ENCODE measurements around the gene SIRT2. TPM values are rescaled to one million over a fixed set of nuclear protein-coding genes. Genes with fewer than 3 reads are reported as not detected.
"Not testable (repeated sequence)": the region's sequence is repeated elsewhere in the genome, so short reads cannot be mapped to it uniquely, and the experiment has no call there.

SIRT2 gene
- polyA plus RNA-seq, 1 donor = 41.7 TPM

- no peak for DNase-seq
These were observed 30.1 kb downstream of the SIRT2 start for GRCh38 chr19:38869160-38869835.

DNA sequence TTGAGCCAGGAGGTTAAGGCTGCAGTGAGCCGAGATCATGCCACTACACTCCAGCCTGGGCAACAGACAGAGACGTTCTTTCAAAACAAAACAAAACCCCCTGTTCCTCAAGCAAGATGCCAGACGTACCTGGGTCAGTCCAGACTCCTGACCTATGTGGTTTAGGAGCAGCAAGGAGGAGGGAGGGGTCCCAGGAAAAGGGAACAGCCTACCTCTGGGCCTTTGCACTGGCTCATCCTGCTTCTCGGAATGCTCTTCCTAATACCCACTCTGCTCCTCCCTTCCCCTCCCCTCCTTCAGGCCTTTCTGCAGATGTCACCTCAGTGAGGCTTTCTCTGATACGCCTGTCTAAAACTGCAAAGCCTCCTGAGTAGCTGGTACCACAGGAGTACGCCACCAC lies 30.9 kb downstream of the SIRT2 start:
- no peak for DNase-seq

DNA sequence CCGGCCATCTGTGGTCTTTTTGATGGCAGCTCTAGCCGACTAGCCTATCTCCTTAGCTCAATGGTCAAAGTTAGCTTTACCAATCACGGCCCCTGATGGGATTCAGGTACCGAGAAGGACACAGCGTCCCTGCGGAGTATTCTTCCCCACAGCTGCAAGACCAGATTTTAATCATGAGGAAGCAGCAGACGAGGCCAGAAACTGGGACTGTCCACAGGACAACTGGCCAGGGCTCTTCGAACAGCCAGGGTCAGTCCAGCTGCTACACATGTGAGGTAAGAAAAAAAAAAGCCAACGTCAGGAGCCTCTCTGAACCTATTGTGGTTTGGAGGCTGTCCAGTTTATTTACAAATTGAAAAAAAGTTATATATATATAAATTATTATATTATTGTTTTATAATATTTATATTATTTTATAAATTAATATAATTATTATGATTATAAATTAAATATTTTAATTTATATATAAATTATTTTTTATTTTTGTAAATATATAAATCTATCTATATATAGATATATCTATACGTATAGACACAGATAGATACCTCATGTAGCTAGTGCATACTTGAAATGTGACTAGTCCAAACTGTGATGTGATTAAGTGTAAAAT lies 32.1 kb downstream of the SIRT2 start:
- no peak for DNase-seq

DNA sequence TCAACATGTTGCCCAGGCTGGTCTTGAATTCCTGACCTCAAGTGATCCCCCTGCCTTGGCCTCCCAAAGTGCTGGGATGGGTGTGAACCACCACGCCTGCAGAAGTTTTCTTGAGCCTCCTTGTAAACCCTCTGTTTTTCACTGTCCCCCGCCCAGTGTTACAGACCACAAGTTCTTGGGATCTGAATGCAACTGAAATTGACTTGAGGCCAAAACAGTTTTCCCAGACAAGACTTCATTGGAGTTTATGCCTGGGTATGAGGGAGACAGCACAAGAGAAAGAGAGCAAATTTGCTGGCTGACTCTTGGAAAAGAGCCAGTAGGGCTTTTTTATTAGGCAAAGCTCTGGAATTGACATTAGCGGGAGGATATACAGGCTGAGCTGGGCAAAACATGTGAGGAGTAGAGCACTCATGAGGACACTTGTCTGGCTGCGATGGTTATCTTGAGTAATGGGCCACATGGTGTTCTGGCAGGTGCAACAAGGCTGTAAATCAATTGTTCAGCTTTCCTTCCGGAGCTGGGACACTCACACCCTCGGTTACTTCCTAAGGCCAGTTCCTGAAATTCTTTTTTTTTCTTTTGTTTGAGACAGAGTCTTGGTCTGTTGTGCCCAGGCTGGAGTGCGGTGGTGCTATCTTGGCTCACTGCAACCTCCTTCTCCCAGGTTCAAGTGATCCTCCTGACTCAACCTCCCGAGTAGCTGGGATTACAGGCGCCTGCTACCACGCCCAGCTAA lies 36.9 kb downstream of the SIRT2 start:
- no peak for DNase-seq

DNA sequence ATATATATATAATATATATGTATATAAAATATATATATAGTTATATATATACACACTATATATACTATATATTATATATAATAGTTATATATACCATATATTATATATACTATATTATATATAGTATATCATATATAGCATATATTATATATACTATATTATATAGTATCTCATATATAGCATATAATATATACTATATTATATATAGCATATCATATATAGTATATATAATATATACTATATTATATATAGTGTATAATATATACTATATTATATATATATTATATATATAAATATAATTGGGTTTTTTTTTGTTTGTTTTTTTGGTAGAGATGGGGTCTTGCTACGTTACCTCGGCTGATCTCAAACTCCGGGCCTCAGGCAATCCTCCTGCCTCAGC lies 38.0 kb downstream of the SIRT2 start:
- no peak for DNase-seq

- not testable (repeated sequence) for DNase-seq
These were observed 39.7 kb downstream of the SIRT2 start for GRCh38 chr19:38859631-38860204.

DNA sequence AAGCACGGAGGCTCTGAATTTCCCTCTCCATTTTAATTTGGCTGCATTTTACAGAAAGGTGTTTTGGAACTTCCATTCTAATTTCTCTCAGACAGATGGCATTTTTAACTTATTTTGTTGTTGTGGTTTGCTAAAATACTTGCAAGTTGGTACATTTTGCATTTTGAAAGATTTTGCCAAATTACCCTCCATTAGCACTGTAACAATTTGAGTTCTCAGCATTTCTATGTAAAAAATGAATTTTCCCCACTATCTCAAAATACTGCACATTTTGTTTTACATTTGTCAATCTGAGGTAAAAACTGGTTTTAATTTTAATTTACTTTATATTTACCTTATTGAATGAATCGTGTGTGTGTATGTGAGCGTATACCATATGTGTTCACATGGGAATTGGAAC lies 42.6 kb downstream of the SIRT2 start:
- DNase-seq = no peak

DNA sequence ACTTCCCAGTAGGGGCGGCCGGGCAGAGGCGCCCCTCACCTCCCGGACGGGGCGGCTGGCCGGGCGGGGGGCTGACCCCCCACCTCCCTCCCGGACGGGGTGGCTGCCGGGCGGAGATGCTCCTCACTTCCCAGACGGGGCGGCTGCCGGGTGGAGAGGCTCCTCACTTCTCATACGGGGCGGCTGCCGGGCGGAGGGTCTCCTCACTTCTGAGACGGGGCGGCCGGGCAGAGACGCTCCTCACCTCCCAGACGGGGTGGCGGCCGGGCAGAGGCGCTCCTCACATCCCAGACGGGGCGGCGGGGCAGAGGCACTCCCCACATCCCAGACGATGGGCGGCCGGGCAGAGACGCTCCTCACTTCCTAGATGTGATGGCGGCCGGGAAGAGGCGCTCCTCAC lies 43.7 kb downstream of the SIRT2 start:
- DNase-seq = not testable (repeated sequence)

DNA sequence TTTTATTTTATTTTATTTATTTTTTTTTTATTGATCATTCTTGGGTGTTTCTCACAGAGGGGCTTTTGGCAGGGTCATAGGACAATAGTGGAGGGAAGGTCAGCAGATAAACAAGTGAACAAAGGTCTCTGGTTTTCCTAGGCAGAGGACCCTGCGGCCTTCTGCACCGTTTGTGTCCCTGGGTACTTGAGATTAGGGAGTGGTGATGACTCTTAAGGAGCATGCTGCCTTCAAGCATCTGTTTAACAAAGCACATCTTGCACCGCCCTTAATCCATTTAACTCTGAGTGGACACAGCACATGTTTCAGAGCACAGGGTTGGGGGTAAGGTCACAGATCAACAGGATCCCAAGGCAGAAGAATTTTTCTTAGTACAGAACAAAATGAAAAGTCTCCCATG lies 44.5 kb downstream of the SIRT2 start:
- DNase-seq = not testable (repeated sequence)

- no peak for DNase-seq
These were observed 46.2 kb downstream of the SIRT2 start for GRCh38 chr19:38853214-38853613.

- DNase-seq = peak; percentile 61
These were observed 47.0 kb downstream of the SIRT2 start for GRCh38 chr19:38852231-38853044.

DNA sequence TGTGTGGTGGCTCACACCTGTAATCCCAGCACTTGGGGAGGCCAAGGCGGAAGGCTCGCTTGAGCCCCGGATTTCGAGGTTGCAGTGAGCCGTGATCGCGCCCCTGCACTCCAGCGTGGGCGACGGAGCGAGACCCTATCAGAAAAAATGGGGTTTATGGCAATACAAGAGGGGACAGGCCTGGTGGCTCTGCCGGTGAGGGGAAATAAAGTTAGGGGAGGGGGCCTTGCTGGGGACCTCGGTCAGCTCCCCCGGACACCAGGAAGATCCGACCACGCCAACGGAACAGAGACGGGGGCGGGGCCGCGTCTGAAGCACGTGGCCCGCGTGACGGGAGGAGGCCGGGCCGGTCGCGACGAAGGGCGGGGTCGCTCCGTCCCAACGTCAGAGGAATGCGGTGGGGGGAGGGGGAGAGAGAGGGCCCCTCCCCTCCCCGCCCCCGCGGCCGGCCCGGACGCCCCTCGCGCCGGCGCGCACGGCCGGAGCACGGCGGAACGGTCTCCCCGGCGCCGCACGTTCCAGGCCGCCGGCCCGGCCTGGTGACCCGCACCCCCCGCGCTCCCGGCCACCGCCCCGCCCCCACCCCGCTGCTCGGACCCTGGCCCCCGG lies 47.7 kb downstream of the SIRT2 start:
- peak; percentile 93 for DNase-seq

GRCh38 chr19:38850976-38851621 lies 48.3 kb downstream of the SIRT2 start:
- DNase-seq = no peak

DNA sequence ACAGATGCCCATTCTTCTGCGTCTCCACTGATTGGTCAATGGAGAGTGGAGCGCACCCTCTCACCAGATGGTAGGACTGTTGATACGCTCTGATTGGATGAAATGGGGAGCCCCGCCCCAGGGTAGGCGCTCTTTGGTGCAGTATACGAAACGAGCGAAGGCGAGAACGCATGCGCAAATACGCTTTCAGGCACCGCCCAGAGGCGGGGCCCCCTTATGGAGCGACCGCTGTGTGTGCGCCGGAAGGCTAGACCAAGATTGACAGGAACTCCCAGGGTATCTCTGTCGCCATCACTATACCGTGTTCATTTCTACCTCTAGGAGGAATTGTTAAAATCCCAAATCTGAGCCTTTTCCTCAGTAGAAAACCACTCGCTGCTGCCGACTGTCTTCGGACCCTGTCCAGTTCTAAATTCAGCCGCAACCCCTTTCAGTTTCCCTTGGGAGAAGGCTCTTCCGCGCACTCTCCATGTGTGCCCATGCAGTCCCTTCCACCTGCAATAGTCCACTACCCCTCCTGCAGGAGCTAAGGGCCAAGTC lies 48.9 kb downstream of the SIRT2 start:
- peak; percentile 100 for DNase-seq

- DNase-seq = no peak
These were observed 49.5 kb downstream of the SIRT2 start, which contains the start of gene HNRNPL for GRCh38 chr19:38849860-38850435. Gene HNRNPL, minus strand, starts transcription at chr19:38849986. Its CDS starts 20 bp downstream, at chr19:38849966.

DNA sequence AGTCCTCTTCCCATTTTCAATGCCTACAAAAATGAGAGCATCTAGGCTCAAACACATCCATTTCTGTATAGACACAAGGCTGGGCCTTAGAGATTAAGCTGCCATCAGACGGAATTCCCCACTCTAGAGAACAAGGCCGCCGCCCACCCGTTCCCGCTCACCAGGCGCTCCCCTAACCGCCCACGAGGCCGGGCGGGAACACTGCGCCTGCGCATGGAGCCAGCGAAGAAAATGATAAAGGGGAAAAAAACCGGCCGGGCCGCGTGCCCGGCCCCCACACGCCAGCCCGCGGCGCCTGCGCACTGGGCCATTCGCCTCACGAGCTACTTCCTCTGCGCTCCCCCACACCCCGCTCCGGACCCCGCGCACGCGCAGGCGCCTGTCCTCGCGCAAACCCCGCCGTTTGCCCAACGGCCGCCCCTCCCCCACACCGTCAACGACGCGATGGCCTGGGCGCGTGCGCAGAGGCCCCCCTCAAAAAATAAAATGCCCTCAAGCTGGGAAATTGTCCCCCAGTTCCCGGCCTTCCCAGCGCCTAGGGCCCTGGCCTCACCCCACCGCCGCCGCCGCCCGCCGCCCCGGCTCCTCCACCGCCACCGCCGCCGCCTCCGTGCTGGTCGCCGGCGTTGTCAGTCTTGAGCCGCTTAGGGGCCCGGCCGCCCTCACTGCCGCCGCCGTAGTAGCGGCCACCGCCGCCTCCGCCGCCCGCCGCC lies 50.1 kb downstream of the SIRT2 start:
- peak; percentile 96 for DNase-seq

GRCh38 chr19:38848299-38849146 lies 50.9 kb downstream of the SIRT2 start:
- no peak for DNase-seq

GRCh38 chr19:38846097-38846496 lies 53.3 kb downstream of the SIRT2 start:
- DNase-seq = no peak

Measured in left kidney (tissue), 2 donors.